BE2C (cell line): ENCODE measurements around the gene MARF1.
A peak's percentile ranks its signal among the peaks of the same experiment; 100 is the strongest.

Experiments
- DNase-seq: peaks from one replicate; pipeline ENCODE4 v3.0.0-alpha.2; 2020
- H3K27me3 ChIP-seq: fragments of 250-450 bp; sonication (Bioruptor Pico); 2 replicates; pipeline ENCODE4 v1.5.1; 2020; ENCODE audit warnings: mild to moderate bottlenecking
- H3K36me3 ChIP-seq: fragments of 250-450 bp; sonication (Bioruptor Pico); 2 replicates; pipeline ENCODE4 v1.5.1; 2020; ENCODE audit warnings: mild to moderate bottlenecking
- H3K4me1 ChIP-seq: fragments of 250-450 bp; sonication (Bioruptor Pico); 2 replicates; pipeline ENCODE4 v1.5.1; 2020
- H3K4me3 ChIP-seq: 2 replicates; pipeline ENCODE4 v1.5.1; 2011; ENCODE audit warnings: low read depth, low read length
- H3K9me3 ChIP-seq: fragments of 250-450 bp; sonication (Bioruptor Pico); 2 replicates; pipeline ENCODE4 v1.5.1; 2020
- TF ChIP-seq, protein P1 (sequence below): IDR thresholded peaks from 2 replicates; pipeline ENCODE4 v1.5.1; 2012; ENCODE audit warnings: mild to moderate bottlenecking, low read depth, low read length

Gene MARF1

DNA sequence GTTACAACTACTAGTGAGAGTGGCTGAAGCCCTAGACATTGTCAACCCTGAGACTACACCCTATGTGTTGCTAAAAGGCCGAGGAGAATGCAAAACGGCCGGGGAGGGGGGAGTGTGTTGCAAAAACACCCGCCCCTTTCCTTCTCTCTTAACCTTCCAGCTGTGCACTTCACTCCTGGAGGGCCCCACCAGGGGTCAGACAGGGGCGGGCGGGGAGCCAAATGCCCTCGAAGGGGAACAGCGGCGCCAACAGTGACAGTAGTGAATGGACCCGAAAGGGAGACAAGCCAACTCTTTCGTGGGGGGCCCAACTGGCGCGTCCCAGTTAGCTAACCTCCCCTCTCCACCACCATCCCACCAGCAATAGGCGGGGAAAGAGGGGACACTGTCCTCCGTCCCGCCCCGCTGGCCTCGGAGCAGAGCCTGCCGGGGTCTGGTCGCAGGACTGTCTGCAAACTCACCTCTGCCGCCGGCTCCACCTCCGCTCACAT lies 352 bp downstream of the MARF1 start:
- peaks cover 4% of the 10 kb centered on the region; the same call in 1 of the 2 replicates for H3K4me1 ChIP-seq
- DNase-seq: peak; percentile 71
- no peaks in the 10 kb centered on the region for H3K9me3 ChIP-seq

DNA sequence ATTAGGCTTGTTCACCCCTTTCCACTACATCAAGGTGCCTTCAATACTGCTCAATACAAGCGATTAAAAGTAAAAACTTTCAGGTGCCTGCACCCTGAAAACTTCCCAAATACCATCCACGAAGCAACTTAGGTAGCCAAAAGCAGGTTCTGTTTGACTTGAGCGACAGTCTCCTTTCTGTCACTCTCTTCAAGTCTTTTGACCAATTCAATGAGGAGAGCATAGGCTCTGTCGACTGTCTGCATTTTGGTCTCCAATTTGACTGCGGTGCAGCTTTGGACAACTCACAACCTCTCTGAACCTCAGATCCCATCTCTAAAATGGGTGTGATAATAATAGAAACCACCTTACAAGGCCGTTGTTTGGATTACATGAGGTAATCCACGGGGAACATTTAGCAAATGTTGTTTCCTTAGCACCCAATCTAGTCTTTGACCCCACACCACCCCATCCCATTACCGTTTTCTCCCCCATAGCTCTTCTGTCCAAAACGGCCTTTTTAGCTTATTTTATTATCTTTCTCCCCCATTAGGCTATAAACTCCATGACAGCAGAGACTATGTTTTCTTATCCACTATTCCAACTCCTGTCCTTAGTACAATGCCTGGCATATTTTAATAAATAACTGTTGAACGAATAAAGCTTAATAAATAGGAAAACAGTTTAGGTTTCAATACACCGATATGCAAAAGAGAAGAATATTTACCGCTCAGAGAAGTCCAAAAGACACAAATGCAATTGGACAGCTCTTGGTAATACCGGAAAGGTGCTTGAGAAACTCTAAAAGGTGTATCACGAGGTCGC lies 999 bp downstream of the MARF1 start:
- H3K9me3 ChIP-seq: no peaks in the 10 kb centered on the region
- H3K27me3 ChIP-seq: no peaks in the 10 kb centered on the region
- peaks cover 16% of the 10 kb centered on the region for H3K36me3 ChIP-seq
- no peak for DNase-seq
- TF ChIP-seq, protein P1, sequence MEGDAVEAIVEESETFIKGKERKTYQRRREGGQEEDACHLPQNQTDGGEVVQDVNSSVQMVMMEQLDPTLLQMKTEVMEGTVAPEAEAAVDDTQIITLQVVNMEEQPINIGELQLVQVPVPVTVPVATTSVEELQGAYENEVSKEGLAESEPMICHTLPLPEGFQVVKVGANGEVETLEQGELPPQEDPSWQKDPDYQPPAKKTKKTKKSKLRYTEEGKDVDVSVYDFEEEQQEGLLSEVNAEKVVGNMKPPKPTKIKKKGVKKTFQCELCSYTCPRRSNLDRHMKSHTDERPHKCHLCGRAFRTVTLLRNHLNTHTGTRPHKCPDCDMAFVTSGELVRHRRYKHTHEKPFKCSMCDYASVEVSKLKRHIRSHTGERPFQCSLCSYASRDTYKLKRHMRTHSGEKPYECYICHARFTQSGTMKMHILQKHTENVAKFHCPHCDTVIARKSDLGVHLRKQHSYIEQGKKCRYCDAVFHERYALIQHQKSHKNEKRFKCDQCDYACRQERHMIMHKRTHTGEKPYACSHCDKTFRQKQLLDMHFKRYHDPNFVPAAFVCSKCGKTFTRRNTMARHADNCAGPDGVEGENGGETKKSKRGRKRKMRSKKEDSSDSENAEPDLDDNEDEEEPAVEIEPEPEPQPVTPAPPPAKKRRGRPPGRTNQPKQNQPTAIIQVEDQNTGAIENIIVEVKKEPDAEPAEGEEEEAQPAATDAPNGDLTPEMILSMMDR: no peak
- peaks cover 4% of the 10 kb centered on the region; the same call in 1 of the 2 replicates for H3K4me1 ChIP-seq
- peak overlapping the region; percentile 99 for H3K4me3 ChIP-seq

More for the DNA sequence above, 352 bp downstream of the MARF1 start:
- H3K4me3 ChIP-seq: peak overlapping the region; percentile 99
- no peaks in the 10 kb centered on the region for H3K27me3 ChIP-seq
- H3K36me3 ChIP-seq: peaks cover 13% of the 10 kb centered on the region
- TF ChIP-seq, protein P1: peak; percentile 41

DNA sequence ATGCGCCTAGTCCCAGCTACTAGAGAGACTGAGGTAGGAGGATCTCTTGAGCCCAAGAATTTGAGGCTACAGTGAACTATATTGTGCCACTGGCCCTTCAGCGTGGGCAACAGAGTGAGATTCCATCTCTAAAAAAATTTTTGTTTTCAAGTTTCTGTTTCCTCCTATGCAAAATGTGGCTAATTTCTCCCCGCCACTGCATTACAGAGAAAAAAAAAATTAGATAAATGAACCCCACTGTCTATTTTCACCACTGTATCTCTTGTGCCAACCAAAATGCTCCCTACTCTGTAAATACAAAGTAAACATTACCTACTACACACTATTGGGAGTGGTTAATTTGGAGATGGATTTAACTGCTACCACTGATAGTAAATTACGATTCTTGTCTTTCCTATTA lies 2.0 kb downstream of the MARF1 start:
- Histone ChIP-seq H3K4me3 (no peak overlapping the region), H3K9me3 (no peaks in the 10 kb centered on the region), H3K36me3 (peaks cover 19% of the 10 kb centered on the region), H3K27me3 (no peaks in the 10 kb centered on the region), H3K4me1 (peaks cover 4% of the 10 kb centered on the region; the same call in 1 of the 2 replicates)
- TF ChIP-seq, protein P1: no peak
- no peak for DNase-seq

DNA sequence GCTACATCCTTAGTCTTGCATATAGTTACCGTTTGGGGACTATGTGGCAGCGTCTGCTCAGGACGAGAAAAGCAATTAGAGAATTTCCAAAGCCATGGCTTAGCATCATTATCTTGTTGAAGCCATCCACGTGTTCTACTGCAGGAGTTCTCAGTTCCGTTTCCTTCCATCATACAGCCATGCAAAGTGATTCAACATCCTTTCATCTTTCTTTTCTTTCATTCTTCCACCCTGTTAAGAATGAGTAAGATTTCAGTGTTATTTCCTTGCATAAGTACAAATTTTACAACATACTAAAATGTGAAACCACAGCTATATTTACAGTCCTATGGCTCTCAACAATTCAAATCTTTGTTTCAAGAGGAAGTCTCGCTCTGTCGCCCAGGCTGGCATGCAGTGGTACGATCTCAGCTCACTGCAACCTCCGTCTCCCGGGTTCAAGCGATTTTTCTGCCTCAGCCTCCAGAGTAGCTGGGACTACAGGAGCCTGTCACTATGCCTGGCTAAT lies 3.8 kb downstream of the MARF1 start:
- Histone ChIP-seq H3K36me3 (peaks cover 30% of the 10 kb centered on the region), H3K4me1 (peaks cover 2% of the 10 kb centered on the region; the same call in 1 of the 2 replicates), H3K27me3 (no peaks in the 10 kb centered on the region), H3K4me3 (no peak overlapping the region), H3K9me3 (no peaks in the 10 kb centered on the region)
- no peak for DNase-seq
- TF ChIP-seq, protein P1: no peak

DNA sequence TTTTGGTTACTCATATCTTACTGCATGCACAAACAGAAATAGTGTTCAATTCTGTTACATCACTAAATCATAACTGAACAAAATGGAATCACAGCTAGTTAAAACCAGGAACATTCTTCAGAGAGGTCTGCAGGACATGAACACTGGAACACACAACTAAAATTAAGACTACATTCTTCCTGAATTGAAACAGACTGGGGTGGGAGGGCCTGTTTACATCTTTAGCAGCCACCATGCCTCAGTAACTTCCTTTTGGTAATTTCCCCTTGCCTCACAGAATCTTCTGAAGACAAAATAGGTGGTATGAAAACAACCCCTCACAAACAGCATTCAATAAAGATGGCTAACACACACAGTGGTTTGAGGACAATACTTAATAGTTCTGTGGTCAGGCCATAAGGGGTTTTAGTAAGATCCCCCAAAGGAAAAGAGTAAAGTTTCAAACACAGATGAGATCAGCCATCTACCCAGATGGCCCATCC lies 6.5 kb downstream of the MARF1 start:
- Histone ChIP-seq H3K4me3 (no peak overlapping the region), H3K27me3 (no peaks in the 10 kb centered on the region), H3K4me1 (no peaks in the 10 kb centered on the region), H3K36me3 (peaks cover 42% of the 10 kb centered on the region), H3K9me3 (no peaks in the 10 kb centered on the region)
- DNase-seq: no peak
- TF ChIP-seq, protein P1: no peak

DNA sequence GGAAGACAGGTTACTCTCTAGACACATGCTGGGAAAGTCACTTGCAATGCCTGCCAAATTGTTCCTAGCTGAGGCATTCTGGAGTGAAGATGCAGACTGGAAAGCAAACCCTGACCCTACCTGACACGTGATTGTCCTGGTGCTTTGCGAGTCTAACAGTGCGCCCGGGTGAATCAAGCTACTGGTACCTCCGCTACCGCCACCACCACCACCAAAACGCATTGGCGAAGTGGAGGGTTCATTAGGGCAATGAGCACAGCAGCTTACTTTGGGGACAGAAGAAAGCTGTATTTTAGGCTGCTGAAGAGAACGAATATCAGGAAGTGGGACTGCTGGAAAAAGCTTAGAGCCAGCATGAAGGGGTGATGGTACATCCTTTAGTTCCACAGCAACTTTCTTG lies 7.0 kb downstream of the MARF1 start:
- H3K27me3 ChIP-seq: no peaks in the 10 kb centered on the region
- no peaks in the 10 kb centered on the region for H3K9me3 ChIP-seq
- H3K36me3 ChIP-seq: peaks cover 47% of the 10 kb centered on the region
- no peak for DNase-seq
- no peak overlapping the region for H3K4me3 ChIP-seq
- TF ChIP-seq, protein P1: no peak
- no peaks in the 10 kb centered on the region for H3K4me1 ChIP-seq
